Ascending aorta (tissue), 2 donors: ENCODE measurements around the gene QTRT2. TPM values are rescaled to one million over a fixed set of nuclear protein-coding genes. Genes with fewer than 3 reads are reported as not detected.
A peak's percentile ranks its signal among the peaks of the same experiment; 100 is the strongest.

Experiments used
- DNase-seq, 2 donors: peaks; one replicate each; pipeline ENCODE4 v3.0.0-alpha.2; 2019; ENCODE audit warnings: low spot score in 2 of 2
- H3K27ac ChIP-seq, 2 donors: fragments of 200-600 bp; sonication (generic); one replicate each; pipeline ENCODE4 v1.5.1; 2016 to 2017; ENCODE audit warnings: mild to moderate bottlenecking in 1 of 2
- H3K27me3 ChIP-seq: fragments of 200-600 bp; sonication (generic); one replicate; pipeline ENCODE4 v1.5.1; 2017
- H3K36me3 ChIP-seq, 2 donors: fragments of 200-600 bp; sonication (generic); one replicate each; pipeline ENCODE4 v1.5.1; 2016
- H3K4me1 ChIP-seq, 2 donors: fragments of 200-600 bp; sonication (generic); one replicate each; pipeline ENCODE4 v1.5.1; 2016 to 2017; ENCODE audit warnings: mild to moderate bottlenecking in 1 of 2
- H3K4me3 ChIP-seq, 2 donors: fragments of 200-600 bp; sonication (generic); one replicate each; pipeline ENCODE4 v1.5.1; 2016 to 2017; ENCODE audit warnings: mild to moderate bottlenecking in 1 of 2
- H3K9me3 ChIP-seq, 2 donors: fragments of 200-600 bp; sonication (generic); one replicate each; pipeline ENCODE4 v1.5.1; 2016
- CTCF ChIP-seq, 3 experiments: fragments of 200-600 bp in 2 of 3; fragments of 450-650 bp in 1 of 3; sonication (generic) in 2 of 3; IDR thresholded peaks; one replicate each; pipeline ENCODE4 v1.5.1; 2016 to 2019; ENCODE audit warnings: antibody characterized with exemption in 3 of 3, mild to moderate bottlenecking in 1 of 3, moderate library complexity in 1 of 3
- intact Hi-C: fragments of 100-400 bp; cut with DNase I; formaldehyde crosslinking; loops from one replicate; pipeline ENCODE4 v1.15.1; 2023
- total RNA-seq: library from RNA; depleted of rRNA; stranded (reverse); fragments of >200 nt; gene quantifications from one replicate; pipeline ENCODE4 v1.1.0, GENCODE V29; 2016

QTRT2 gene
- total RNA-seq, 1 donor from 2014 or later, result 9.5 TPM

GRCh38 chr3:114076711-114077110 lies 20.2 kb downstream of the QTRT2 start:
- DNase-seq, result no peak
- intact Hi-C loops, result no loop called here
- TF ChIP-seq CTCF (IDR thresholded peaks at IDR 0.05), result no peak
- Histone ChIP-seq H3K36me3 (peaks cover 22 to 39% of the 10 kb centered on the region in 2 donors), H3K4me3 (no peak overlapping the region), H3K4me1 (peaks cover 0 to 12% of the 10 kb centered on the region in 2 donors), H3K9me3 (no peaks in the 10 kb centered on the region), H3K27me3 (no peaks in the 10 kb centered on the region), H3K27ac (no peak overlapping the region)

- Histone ChIP-seq H3K4me3 (no peak overlapping the region), H3K4me1 (peaks cover 0 to 12% of the 10 kb centered on the region in 2 donors), H3K9me3 (no peaks in the 10 kb centered on the region), H3K27ac (peak overlapping the region in 1 of 2 donors; percentile 16), H3K36me3 (peaks cover 14 to 31% of the 10 kb centered on the region in 2 donors), H3K27me3 (no peaks in the 10 kb centered on the region)
- intact Hi-C loops, result no loop called here
- no peak for TF ChIP-seq CTCF (IDR thresholded peaks at IDR 0.05)
- no peak for DNase-seq
Observed at GRCh38 chr3:114078126-114078525, 21.6 kb downstream of the QTRT2 start.

GRCh38 chr3:114079761-114080160 lies 23.2 kb downstream of the QTRT2 start:
- intact Hi-C loops, result no loop called here
- H3K36me3 ChIP-seq, result peaks cover 14 to 37% of the 10 kb centered on the region in 2 donors

GRCh38 chr3:114080201-114080600 lies 23.7 kb downstream of the QTRT2 start:
- Histone ChIP-seq H3K4me3 (no peak overlapping the region), H3K9me3 (no peaks in the 10 kb centered on the region), H3K27me3 (no peaks in the 10 kb centered on the region), H3K27ac (peak overlapping the region; percentile 55 to 65), H3K4me1 (peaks cover 0 to 12% of the 10 kb centered on the region in 2 donors), H3K36me3 (peaks cover 14 to 41% of the 10 kb centered on the region in 2 donors)
- DNase-seq, result no peak
- no peak for TF ChIP-seq CTCF (IDR thresholded peaks at IDR 0.05)
- intact Hi-C loops, result no loop called here

More at GRCh38 chr3:114079761-114080160, 23.2 kb downstream of the QTRT2 start:
- Histone ChIP-seq H3K27ac (peak overlapping the region; percentile 55 to 65), H3K9me3 (no peaks in the 10 kb centered on the region), H3K4me1 (peaks cover 0 to 12% of the 10 kb centered on the region in 2 donors), H3K4me3 (no peak overlapping the region), H3K27me3 (no peaks in the 10 kb centered on the region)
- DNase-seq, result no peak
- TF ChIP-seq CTCF (IDR thresholded peaks at IDR 0.05), result no peak

GRCh38 chr3:114081037-114081436 lies 24.5 kb downstream of the QTRT2 start:
- Histone ChIP-seq H3K27ac (peak overlapping the region; percentile 30 to 55), H3K27me3 (no peaks in the 10 kb centered on the region), H3K4me3 (no peak overlapping the region), H3K36me3 (peaks cover 11 to 44% of the 10 kb centered on the region in 2 donors), H3K9me3 (no peaks in the 10 kb centered on the region), H3K4me1 (peaks cover 0 to 12% of the 10 kb centered on the region in 2 donors)
- DNase-seq, result no peak
- no peak for TF ChIP-seq CTCF (IDR thresholded peaks at IDR 0.05)
- intact Hi-C loops, result no loop called here

- TF ChIP-seq CTCF (IDR thresholded peaks at IDR 0.05), result no peak
- no peaks in the 10 kb centered on the region for H3K27me3 ChIP-seq
- H3K9me3 ChIP-seq, result no peaks in the 10 kb centered on the region
- no peak overlapping the region for H3K4me3 ChIP-seq
- no peak overlapping the region for H3K27ac ChIP-seq
- no peak for DNase-seq
- H3K4me1 ChIP-seq, result peaks cover 0 to 12% of the 10 kb centered on the region in 2 donors
- intact Hi-C loops, result no loop called here
- peaks cover 5 to 48% of the 10 kb centered on the region in 2 donors for H3K36me3 ChIP-seq
Observed at GRCh38 chr3:114083112-114083511, 26.6 kb downstream of the QTRT2 start.
